H1 (cell line): ENCODE measurements around the gene DHRS13. TPM values are rescaled to one million over a fixed set of nuclear protein-coding genes. Genes with fewer than 3 reads are reported as not detected.

Source experiments
- ATF2 ChIP-seq: IDR thresholded peaks from 2 replicates; pipeline ENCODE4 v1.6.1; 2012; ENCODE audit warnings: low read length, inconsistent platforms
- CHD7 ChIP-seq: fragments of 300-600 bp; sonication (generic); IDR thresholded peaks from 2 replicates; pipeline ENCODE4 v1.7.1; 2012; ENCODE audit warnings: low read length, moderate library complexity, mild to moderate bottlenecking, inconsistent platforms; ENCODE audit not compliant: insufficient replicate concordance
- CTCF ChIP-seq, 3 experiments: IDR thresholded peaks; 1 replicate in 2 of 3; 2 replicates in 1 of 3; pipeline versions ENCODE4 v1.5.1 to v1.6.1; 2011; ENCODE audit warnings: low read length in 3 of 3, mild to moderate bottlenecking in 3 of 3, inconsistent platforms in 2 of 3, low read depth in 1 of 3, moderate library complexity in 1 of 3; ENCODE audit not compliant: insufficient read depth in 1 of 3; ENCODE audit errors: control extremely low read depth in 1 of 3
- FOSL1 ChIP-seq: IDR thresholded peaks from 2 replicates; pipeline ENCODE4 v1.6.1; 2011; ENCODE audit warnings: mild to moderate bottlenecking, low read depth, low read length, moderate library complexity; ENCODE audit not compliant: insufficient read depth
- RXRA ChIP-seq: IDR thresholded peaks from 2 replicates; pipeline ENCODE4 v1.6.1; 2011; ENCODE audit warnings: low read depth, mild to moderate bottlenecking, low read length, moderate library complexity; ENCODE audit not compliant: insufficient read depth
- SIN3A ChIP-seq, 2 experiments: IDR thresholded peaks in 1 of 2; conservative IDR thresholded peaks in 1 of 2; 2 replicates each; pipeline ENCODE4 v1.6.1; 2011 to 2012; ENCODE audit warnings: low read length in 2 of 2, improper control_type of control experiment in 1 of 2, low read depth in 1 of 2, mild to moderate bottlenecking in 1 of 2
- SP1 ChIP-seq: IDR thresholded peaks from 2 replicates; pipeline ENCODE4 v1.6.1; 2011; ENCODE audit warnings: low read depth, low read length
- polyA plus RNA-seq, 7 experiments: library from polyadenylated mRNA; depleted of rRNA in 3 of 7; stranded (reverse) in 5 of 7; unstranded in 2 of 7; fragments of >200 nt in 5 of 7; fragments of 200-250 nt in 2 of 7; gene quantifications; 1 replicate in 5 of 7; 2 replicates in 1 of 7; 4 replicates in 1 of 7; pipeline versions ENCODE4 v1.2.1 to v1.2.3, GENCODE V29; 2011 to 2013; ENCODE audit warnings: missing spikeins in 2 of 7, mixed read lengths in 2 of 7
- total RNA-seq: library from RNA; stranded (reverse); fragmentation: NEBNext Ultra II Directional; extraction: Animal tissue kit (Norgen Biotek cat#: 25700); gene quantifications from 2 replicates; pipeline ENCODE4 v1.2.1, GENCODE V29; 2021

Gene DHRS13
- total and polyA plus RNA-seq, 2 of the 8 experiments (the other 6 are each of a cell fraction or from before 2014, with no cell fraction given): 23.7 to 30.0 TPM

- TF ChIP-seq CHD7 (no peak), ATF2 (no peak), SP1 (no peak), FOSL1 (no peak), SIN3A (conservative IDR thresholded peaks at IDR 0.05 in 1 of 2, IDR thresholded peaks at IDR 0.05 in 1 of 2; ENCODE audit: low read depth in 1 of 2, low read length in 2 of 2) (no peak), RXRA (no peak), CTCF (IDR thresholded peaks at IDR 0.05; ENCODE audit: control extremely low read depth in 1 of 3, insufficient read depth in 1 of 3, low read depth in 1 of 3, low read length in 3 of 3) (no peak)
Measured at GRCh38 chr17:28896491-28896883, 6.4 kb downstream of the DHRS13 start (continued).
